Fibroblast of upper back skin (primary cell): ENCODE results near the gene GCN1.
"Not testable (repeated sequence)": the region's sequence is repeated elsewhere in the genome, so short reads cannot be mapped to it uniquely, and the experiment has no call there.

Experiments
- DNase-seq: peaks from one replicate; pipeline ENCODE4 v3.0.0-alpha.2; 2013

Gene GCN1

GRCh38 chr12:120228291-120229070 is 34.0 kb upstream of the GCN1 start:
- DNase-seq = peak; percentile 84

GRCh38 chr12:120228041-120228290 is 33.5 kb upstream of the GCN1 start:
- DNase-seq = no peak

DNA sequence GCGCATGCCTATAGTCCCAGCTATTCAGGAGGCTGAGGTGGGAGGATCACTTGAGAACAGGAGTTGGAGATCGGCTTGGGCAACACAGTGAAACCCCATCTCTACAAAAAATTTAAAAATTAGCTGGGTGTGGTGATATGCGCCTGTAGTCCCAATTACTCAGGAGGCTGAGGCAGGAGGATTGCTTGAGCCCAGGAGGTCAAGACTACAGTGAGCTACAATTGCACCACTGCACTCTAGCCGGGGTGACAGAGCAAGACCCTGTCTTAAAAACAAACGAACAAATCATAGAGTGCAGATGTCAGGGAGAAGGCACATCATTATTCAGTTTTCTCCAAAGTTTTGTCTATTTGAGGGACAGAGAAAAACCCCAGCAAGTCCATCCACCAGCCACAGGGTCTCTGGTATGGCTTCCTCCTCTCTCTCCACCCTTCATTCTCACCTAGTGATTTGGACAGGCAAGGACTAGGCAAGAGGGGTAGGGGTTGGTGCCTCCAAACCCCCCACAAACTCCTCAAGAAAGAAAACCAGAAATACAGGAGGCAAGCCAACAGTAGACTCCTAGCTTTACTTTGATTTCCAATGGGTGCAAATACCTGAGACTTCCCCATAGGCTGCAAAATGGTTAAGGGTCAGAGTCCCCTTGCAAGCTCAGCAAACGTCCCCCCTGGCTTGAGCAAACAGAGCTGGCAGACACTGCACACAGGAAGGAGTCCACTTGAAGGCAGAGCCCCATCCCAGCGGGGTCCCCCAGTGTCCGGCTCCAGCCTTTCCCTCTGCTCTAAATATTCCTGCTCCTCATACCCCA is 32.9 kb upstream of the GCN1 start:
- no peak for DNase-seq

- no peak for DNase-seq
Observed at GRCh38 chr12:120225852-120226640, 31.5 kb upstream of the GCN1 start.

DNA sequence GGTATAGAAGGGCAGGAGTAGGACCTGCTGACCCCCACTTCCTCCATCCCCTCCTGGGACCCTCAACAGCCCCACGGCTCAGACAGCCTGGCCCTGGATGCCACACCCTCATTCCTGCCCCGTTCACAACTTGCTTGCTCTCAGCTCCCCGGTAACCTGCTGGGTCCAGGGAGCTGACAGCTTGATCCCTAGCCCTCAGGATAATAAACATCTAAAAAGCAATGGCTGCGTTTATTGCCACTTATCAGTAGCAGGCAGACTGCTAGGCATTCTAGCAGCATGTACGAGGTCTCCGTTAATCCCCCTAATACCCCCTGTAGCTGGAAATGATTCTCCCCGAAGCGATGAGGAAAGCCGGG is 30.7 kb upstream of the GCN1 start:
- no peak for DNase-seq

- DNase-seq = no peak
Observed at GRCh38 chr12:120224304-120225199, 30.0 kb upstream of the GCN1 start.

DNA sequence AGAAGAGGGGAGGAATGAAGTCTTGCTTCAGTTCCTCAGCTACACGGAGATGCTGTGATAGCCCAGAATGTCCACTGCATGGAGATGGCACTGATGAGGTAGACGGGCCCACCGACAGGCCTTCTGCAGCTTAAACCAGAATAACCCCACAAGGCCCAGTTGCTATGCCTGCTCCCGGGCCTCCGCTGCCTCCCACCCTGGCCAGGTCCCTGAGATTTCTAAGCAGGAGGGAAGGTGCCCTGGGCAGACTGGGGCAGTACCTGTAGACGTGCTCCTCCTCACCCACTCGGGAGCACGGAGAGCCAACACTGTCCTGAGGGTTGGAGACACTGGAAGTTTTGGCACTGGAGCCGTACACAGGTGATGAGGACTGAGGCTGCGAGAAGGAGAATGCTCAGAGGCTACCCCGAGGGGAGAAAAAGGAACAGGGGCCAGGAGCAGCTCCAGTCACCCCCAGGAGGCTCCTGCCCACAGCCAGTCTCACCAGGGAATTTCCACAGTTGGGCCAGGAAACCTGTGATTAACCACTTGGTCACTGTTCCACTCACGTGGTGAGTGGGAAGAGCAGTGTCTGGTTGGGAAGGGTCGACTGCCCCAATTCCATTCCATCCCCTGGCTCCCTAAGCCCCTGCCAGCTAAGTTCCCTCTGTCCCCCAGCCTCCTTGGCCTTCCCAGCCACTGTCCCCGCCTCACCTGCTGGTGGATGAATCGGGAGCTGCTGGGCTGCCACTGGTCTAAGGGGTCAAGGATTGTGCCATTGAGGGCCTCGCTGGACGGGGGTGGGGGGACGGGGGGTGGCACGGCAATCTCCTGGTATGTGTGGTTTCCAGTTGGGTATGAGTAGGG is 29.2 kb upstream of the GCN1 start:
- no peak for DNase-seq

GRCh38 chr12:120222288-120222832 is 27.8 kb upstream of the GCN1 start:
- DNase-seq = no peak

DNA sequence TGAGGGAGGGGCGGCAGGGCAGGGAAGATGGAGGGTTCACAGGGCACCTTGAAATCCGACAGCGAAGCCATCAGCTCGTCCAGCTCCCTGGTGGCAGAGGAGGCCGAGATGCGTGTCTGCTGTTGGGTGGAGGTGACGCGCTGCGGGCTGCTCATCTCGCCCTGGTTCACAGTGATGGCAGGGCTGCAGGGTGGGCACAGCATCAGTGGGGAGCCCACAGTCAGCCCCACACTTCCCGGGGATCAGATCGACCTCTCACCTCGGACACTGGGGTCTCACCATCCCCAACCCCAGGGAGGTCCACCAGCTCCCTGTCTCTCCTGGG is 27.0 kb upstream of the GCN1 start:
- no peak for DNase-seq

- no peak for DNase-seq
Observed at GRCh38 chr12:120220838-120221575, 26.5 kb upstream of the GCN1 start.

GRCh38 chr12:120218680-120219606 is 24.4 kb upstream of the GCN1 start:
- no peak for DNase-seq

- DNase-seq = no peak
Observed at GRCh38 chr12:120216742-120217605, 22.5 kb upstream of the GCN1 start.

DNA sequence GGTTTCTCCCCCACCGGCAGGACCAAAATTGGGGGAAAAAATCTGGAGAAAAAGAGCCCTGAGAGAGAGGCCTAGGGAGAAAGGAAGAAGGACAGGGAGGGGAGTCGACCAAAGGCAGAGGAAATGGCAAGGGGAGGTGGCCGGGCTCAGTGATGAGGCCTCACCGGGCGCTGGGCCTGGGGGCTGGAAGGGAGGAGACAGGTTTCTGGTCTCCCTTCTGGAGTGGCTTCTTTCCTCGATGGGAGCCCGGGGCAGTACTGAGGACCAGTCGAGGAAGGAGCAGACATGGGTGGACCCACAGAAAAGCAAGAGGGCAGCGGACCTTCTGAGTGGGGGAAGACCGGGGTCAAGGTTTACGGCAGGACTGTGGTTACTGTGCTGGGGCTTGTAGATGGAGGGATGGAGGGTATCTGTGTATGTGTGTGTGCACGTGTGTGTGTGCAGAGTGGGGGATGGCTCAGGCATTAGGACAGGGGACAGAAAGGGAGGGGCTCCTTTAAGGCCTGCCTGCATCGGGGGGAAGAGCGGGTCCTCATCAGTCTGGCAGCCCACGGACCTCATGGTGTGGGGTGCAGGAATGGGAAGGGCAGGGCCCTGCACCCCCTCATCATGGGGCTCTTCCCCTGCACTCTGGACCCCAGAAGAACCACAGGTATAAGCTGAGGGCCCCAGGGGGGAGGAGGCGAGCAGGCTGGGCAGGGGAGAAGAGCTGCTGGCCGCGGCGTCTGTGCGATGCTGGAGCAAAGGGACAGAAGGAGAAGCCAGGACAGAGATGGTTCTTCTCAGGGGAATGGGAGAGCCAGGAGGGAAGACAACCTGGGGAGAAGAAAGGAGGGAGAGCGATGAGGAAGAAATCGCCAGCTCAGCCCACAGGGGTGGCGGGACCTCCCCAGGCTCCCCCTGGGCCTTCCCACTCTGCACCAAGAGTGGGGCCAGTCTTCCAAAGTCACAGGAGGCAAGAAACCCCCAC is 21.5 kb upstream of the GCN1 start:
- no peak for DNase-seq

GRCh38 chr12:120215357-120215735 is 20.8 kb upstream of the GCN1 start:
- no peak for DNase-seq

- no peak for DNase-seq
Observed at GRCh38 chr12:120214626-120215356, 20.3 kb upstream of the GCN1 start.

DNA sequence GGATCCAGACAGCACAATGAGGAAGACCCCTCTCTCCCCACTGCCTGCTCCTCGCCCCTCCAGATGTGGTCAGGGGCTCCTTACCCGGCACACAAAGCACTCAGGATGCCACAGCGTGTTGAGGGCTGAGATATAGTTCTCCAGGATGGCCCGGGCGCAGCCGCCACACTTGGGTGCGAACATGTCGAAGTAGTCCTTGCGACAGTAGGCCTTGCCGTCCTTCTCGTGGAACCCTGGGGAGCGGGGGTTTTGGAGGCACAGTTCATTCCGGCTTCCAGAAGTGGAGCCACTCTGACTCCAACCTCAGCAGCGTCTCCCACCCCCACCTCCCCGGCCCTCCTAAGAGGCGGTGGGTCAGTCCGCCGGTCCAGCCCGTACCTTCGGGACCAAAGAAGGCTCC is 19.2 kb upstream of the GCN1 start:
- DNase-seq = no peak

DNA sequence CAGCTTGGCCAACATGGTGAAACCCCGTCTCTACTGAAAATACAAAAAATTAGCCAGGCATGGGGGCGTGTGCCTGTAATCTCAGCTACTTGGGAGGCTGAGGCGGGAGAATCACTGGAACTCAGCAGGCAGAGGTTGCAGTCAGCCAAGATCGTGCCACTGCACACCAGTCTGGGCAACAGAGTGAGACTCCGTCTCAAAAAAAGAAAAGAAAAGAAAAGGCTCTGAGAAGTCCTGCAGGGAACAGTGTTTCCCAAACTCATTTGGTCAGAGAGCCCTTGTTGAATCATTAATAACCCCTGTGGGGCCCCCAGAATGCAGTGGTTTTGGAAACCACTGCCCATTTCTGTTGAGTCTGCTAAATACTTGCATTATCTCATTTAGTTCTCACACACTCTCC is 18.7 kb upstream of the GCN1 start:
- not testable (repeated sequence) for DNase-seq
